H9 (cell line): ENCODE measurements around the gene SUN2. TPM values are rescaled to one million over a fixed set of nuclear protein-coding genes. Genes with fewer than 3 reads are reported as not detected.

Source experiments
- DNase-seq: peaks from one replicate; pipeline ENCODE4 v3.0.0-alpha.2; 2017
- H2AFZ ChIP-seq: one replicate; pipeline ENCODE4 v1.6.1; 2013; ENCODE audit warnings: mild to moderate bottlenecking, low read length, control low read depth, moderate library complexity
- H2AK5ac ChIP-seq: 2 replicates; pipeline ENCODE4 v1.6.1; 2013; ENCODE audit warnings: low read length, control low read depth, mixed read lengths; ENCODE audit not compliant: insufficient read length
- H2BK120ac ChIP-seq: one replicate; pipeline ENCODE4 v1.6.1; 2013; ENCODE audit warnings: low read depth, mild to moderate bottlenecking, low read length, control low read depth, inconsistent platforms; ENCODE audit not compliant: poor library complexity, severe bottlenecking
- H2BK12ac ChIP-seq: 2 replicates; pipeline ENCODE4 v1.6.1; 2013; ENCODE audit warnings: low read length, control low read depth, mixed read lengths, low read depth; ENCODE audit not compliant: insufficient read length
- H2BK15ac ChIP-seq: 2 replicates; pipeline ENCODE4 v1.6.1; 2013; ENCODE audit warnings: low read depth, low read length, control low read depth
- H2BK20ac ChIP-seq: one replicate; pipeline ENCODE4 v1.6.1; 2013; ENCODE audit warnings: low read depth, mild to moderate bottlenecking, low read length, control low read depth, inconsistent platforms; ENCODE audit not compliant: poor library complexity, severe bottlenecking
- H2BK5ac ChIP-seq: 2 replicates; pipeline ENCODE4 v1.6.1; 2013; ENCODE audit warnings: low read length, control low read depth, mixed read lengths; ENCODE audit not compliant: insufficient read length
- H3K14ac ChIP-seq: 2 replicates; pipeline ENCODE4 v1.6.1; 2013; ENCODE audit warnings: low read length, control low read depth; ENCODE audit not compliant: insufficient read depth
- H3K18ac ChIP-seq: 2 replicates; pipeline ENCODE4 v1.6.1; 2013; ENCODE audit warnings: low read depth, mild to moderate bottlenecking, mixed read lengths, low read length, control low read depth; ENCODE audit not compliant: insufficient read length
- H3K23ac ChIP-seq: 2 replicates; pipeline ENCODE4 v1.6.1; 2013; ENCODE audit warnings: low read length, control low read depth, mixed read lengths, low read depth; ENCODE audit not compliant: insufficient read length
- H3K23me2 ChIP-seq: 2 replicates; pipeline ENCODE4 v1.6.1; 2013; ENCODE audit warnings: low read depth, mild to moderate bottlenecking, mixed read lengths, low read length, control low read depth; ENCODE audit not compliant: insufficient read length, poor library complexity, severe bottlenecking
- H3K27ac ChIP-seq: 2 replicates; pipeline ENCODE4 v1.5.1; 2013; ENCODE audit warnings: low read length, control low read depth, mixed read lengths, low read depth; ENCODE audit not compliant: insufficient read length
- H3K27me3 ChIP-seq: 2 replicates; pipeline ENCODE4 v1.6.1; 2013; ENCODE audit warnings: low read length, control low read depth, inconsistent platforms; ENCODE audit not compliant: insufficient read depth
- H3K4ac ChIP-seq: 2 replicates; pipeline ENCODE4 v1.6.1; 2013; ENCODE audit warnings: low read depth, mild to moderate bottlenecking, control low read depth, inconsistent platforms, low read length, moderate library complexity
- H3K4me1 ChIP-seq: 2 replicates; pipeline ENCODE4 v1.6.1; 2013; ENCODE audit warnings: low read length, control low read depth, inconsistent platforms; ENCODE audit not compliant: insufficient read depth
- H3K4me2 ChIP-seq: 2 replicates; pipeline ENCODE4 v1.6.1; 2013; ENCODE audit warnings: low read length, control low read depth, mixed read lengths; ENCODE audit not compliant: insufficient read length, insufficient read depth
- H3K56ac ChIP-seq: 2 replicates; pipeline ENCODE4 v1.6.1; 2013; ENCODE audit warnings: low read depth, mild to moderate bottlenecking, mixed read lengths, low read length, control low read depth; ENCODE audit not compliant: insufficient read length
- H3K79me1 ChIP-seq: 2 replicates; pipeline ENCODE4 v1.6.1; 2013; ENCODE audit warnings: low read depth, mild to moderate bottlenecking, moderate library complexity, low read length, control low read depth, inconsistent platforms; ENCODE audit not compliant: insufficient read depth, poor library complexity, severe bottlenecking
- H3K79me2 ChIP-seq: 2 replicates; pipeline ENCODE4 v1.6.1; 2013; ENCODE audit warnings: low read length, control low read depth, inconsistent platforms; ENCODE audit not compliant: insufficient read depth
- H3K9ac ChIP-seq: 2 replicates; pipeline ENCODE4 v1.6.1; 2013; ENCODE audit warnings: low read length, control low read depth, mixed read lengths; ENCODE audit not compliant: insufficient read length; ENCODE audit errors: extremely low read depth
- H3K9me3 ChIP-seq: one replicate; pipeline ENCODE4 v1.6.1; 2013; ENCODE audit warnings: low read depth, low read length, inconsistent platforms; ENCODE audit not compliant: control insufficient read depth
- H3T11ph ChIP-seq: one replicate; pipeline ENCODE4 v1.6.1; 2013; ENCODE audit warnings: mild to moderate bottlenecking, low read length, control low read depth, inconsistent platforms
- H4K20me1 ChIP-seq: one replicate; pipeline ENCODE4 v1.6.1; 2013; ENCODE audit not compliant: control insufficient read depth, insufficient read length, insufficient read depth
- H4K5ac ChIP-seq: 2 replicates; pipeline ENCODE4 v1.6.1; 2013; ENCODE audit warnings: low read depth, mild to moderate bottlenecking, mixed read lengths, low read length, control low read depth; ENCODE audit not compliant: insufficient read length
- H4K8ac ChIP-seq: replicated peaks from 2 replicates; pipeline ENCODE4 v1.6.1; 2013; ENCODE audit warnings: low read length, control low read depth, mixed read lengths, low read depth; ENCODE audit not compliant: insufficient read length
- H4K91ac ChIP-seq: 2 replicates; pipeline ENCODE4 v1.6.1; 2013; ENCODE audit warnings: low read depth, mild to moderate bottlenecking, moderate library complexity, mixed read lengths, low read length, control low read depth; ENCODE audit not compliant: insufficient read length
- H3K27ac Mint-ChIP-seq, 3 experiments: 2 replicates in 2 of 3; 3 replicates in 1 of 3; pipeline ENCODE4 v1.8.0; 2020 to 2021; ENCODE audit warnings: mixed read lengths in 3 of 3, mild to moderate bottlenecking in 1 of 3, moderate library complexity in 1 of 3
- H3K27me3 Mint-ChIP-seq: 2 replicates; pipeline ENCODE4 v1.8.0; 2021; ENCODE audit warnings: low read depth, mild to moderate bottlenecking, moderate library complexity, mixed read lengths
- H3K36me3 Mint-ChIP-seq, 3 experiments: 2 replicates in 2 of 3; 3 replicates in 1 of 3; pipeline ENCODE4 v1.8.0; 2020 to 2021; ENCODE audit warnings: low read depth in 3 of 3, mixed read lengths in 3 of 3; ENCODE audit not compliant: insufficient read depth in 1 of 3
- H3K4me1 Mint-ChIP-seq, 2 experiments: 2 replicates each; pipeline ENCODE4 v1.8.0; 2020; ENCODE audit warnings: mixed read lengths in 2 of 2
- H3K4me3 Mint-ChIP-seq, 2 experiments: 2 replicates in 1 of 2; 3 replicates in 1 of 2; pipeline ENCODE4 v1.8.0; 2020 to 2021; ENCODE audit warnings: mild to moderate bottlenecking in 2 of 2, mixed read lengths in 2 of 2, moderate library complexity in 1 of 2
- H3K9me3 Mint-ChIP-seq, 2 experiments: 2 replicates in 1 of 2; 3 replicates in 1 of 2; pipeline ENCODE4 v1.8.0; 2020; ENCODE audit warnings: mild to moderate bottlenecking in 2 of 2, mixed read lengths in 2 of 2, moderate library complexity in 1 of 2
- WGBS: extraction: QIAGEN DNeasy Blood & Tissue Kit; methylation state at CpG from one replicate; pipeline ENCODE4 v1.1.7; 2013; ENCODE audit warnings: missing lambda C conversion rate, low lambda C conversion rate, mixed read lengths; ENCODE audit not compliant: insufficient read length; ENCODE audit errors: extremely low coverage; 5-methylcytosine and 5-hydroxymethylcytosine counted together
- total RNA-seq: library from RNA; stranded (reverse); gene quantifications from 2 replicates; pipeline ENCODE4 v1.2.1, GENCODE V29; 2021
- TF ChIP-seq, protein P1 (sequence below): fragments of 200-600 bp; sonication (generic); conservative IDR thresholded peaks from 3 replicates; pipeline ENCODE4 v1.8.0; 2021; ENCODE audit warnings: antibody characterized with exemption, mild to moderate bottlenecking

Gene SUN2
- total RNA-seq, 1 experiment from 2014 or later, result 12.0 TPM

DNA sequence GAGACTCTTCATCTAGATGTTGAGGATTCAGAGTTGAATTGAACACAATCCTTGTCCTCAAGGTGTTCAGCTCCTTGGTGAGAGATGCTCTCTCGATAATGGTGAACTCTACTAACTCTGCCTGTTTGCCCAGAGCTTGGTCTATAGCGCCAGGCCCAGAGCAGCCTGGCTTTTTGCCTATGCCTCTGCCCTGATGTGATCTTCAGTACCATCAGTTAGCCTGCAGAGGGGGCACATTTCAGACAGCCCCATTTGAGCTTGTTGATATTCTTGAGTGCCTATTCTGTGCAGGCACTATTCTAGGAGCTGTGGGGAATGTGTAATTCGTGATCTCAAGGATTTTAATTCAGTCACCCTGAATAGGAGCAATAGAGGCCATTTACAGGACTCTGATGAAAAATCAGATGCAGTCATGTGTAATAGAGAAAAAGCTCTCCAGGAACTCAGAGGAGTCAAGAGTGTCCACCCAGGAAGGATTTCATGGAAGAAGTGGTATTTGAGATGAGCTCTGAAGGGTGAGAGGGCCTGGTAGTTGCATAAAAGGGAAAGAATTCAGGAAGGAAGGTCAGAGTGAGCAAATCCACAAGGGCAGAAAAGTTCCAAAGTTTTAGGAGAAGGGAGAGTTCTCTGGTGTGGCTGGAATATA, 30.7 kb downstream of the SUN2 start:
- no peak overlapping the region for H2BK20ac ChIP-seq
- H2BK15ac ChIP-seq, result no peak overlapping the region
- no peaks in the 10 kb centered on the region for H3K4me1 ChIP-seq
- H3K23ac ChIP-seq, result no peak overlapping the region
- Mint-ChIP-seq H3K36me3 (peaks cover 44 to 94% (median 86%) of the 10 kb centered on the region in 3 experiments; a peak in 6 of 7 replicates), H3K9me3 (no peaks in the 10 kb centered on the region), H3K27me3 (no peaks in the 10 kb centered on the region), H3K4me3 (no peak overlapping the region), H3K27ac (peak overlapping the region in 1 of 3 experiments; percentile 25; a peak in 1 of 7 replicates), H3K4me1 (no peaks in the 10 kb centered on the region)
- no peak overlapping the region for H3K4me2 ChIP-seq
- no peak overlapping the region for H2BK12ac ChIP-seq
- H3K14ac ChIP-seq, result no peak overlapping the region
- no CpG with 5 or more reads among the region's 3 CpGs for WGBS
- no peak overlapping the region for H4K5ac ChIP-seq
- no peaks in the 10 kb centered on the region for H3K23me2 ChIP-seq
- H4K91ac ChIP-seq, result no peak overlapping the region
- TF ChIP-seq, protein P1, sequence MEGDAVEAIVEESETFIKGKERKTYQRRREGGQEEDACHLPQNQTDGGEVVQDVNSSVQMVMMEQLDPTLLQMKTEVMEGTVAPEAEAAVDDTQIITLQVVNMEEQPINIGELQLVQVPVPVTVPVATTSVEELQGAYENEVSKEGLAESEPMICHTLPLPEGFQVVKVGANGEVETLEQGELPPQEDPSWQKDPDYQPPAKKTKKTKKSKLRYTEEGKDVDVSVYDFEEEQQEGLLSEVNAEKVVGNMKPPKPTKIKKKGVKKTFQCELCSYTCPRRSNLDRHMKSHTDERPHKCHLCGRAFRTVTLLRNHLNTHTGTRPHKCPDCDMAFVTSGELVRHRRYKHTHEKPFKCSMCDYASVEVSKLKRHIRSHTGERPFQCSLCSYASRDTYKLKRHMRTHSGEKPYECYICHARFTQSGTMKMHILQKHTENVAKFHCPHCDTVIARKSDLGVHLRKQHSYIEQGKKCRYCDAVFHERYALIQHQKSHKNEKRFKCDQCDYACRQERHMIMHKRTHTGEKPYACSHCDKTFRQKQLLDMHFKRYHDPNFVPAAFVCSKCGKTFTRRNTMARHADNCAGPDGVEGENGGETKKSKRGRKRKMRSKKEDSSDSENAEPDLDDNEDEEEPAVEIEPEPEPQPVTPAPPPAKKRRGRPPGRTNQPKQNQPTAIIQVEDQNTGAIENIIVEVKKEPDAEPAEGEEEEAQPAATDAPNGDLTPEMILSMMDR, result peak; percentile 64
- no peak overlapping the region for H3K9ac ChIP-seq
- H2BK120ac ChIP-seq, result no peak overlapping the region
- DNase-seq, result no peak
- no peaks in the 10 kb centered on the region for H3K27me3 ChIP-seq
- no peaks in the 10 kb centered on the region for H3K79me2 ChIP-seq
- no peak overlapping the region for H3K56ac ChIP-seq
- no peaks in the 10 kb centered on the region for H3K79me1 ChIP-seq
- H3K9me3 ChIP-seq, result no peaks in the 10 kb centered on the region
- H3K4ac ChIP-seq, result no peak overlapping the region
- no peak overlapping the region for H3T11ph ChIP-seq
- H4K20me1 ChIP-seq, result no peaks in the 10 kb centered on the region
- H2AFZ ChIP-seq, result no peak overlapping the region
- H3K27ac ChIP-seq, result no peak overlapping the region
- H3K18ac ChIP-seq, result no peak overlapping the region
- H2BK5ac ChIP-seq, result no peak overlapping the region
- no peak overlapping the region for H4K8ac ChIP-seq
- H2AK5ac ChIP-seq, result no peak overlapping the region
